GM12801 (cell line): ENCODE measurements around the gene KCNMB2.

Experiments used
- TF ChIP-seq, protein P1 (sequence below): IDR thresholded peaks from one replicate; pipeline ENCODE4 v1.5.1; 2011; ENCODE audit warnings: control low read depth; ENCODE audit not compliant: insufficient read length; ENCODE audit errors: extremely low read depth

The KCNMB2 gene

GRCh38 chr3:178732824-178733223, 196.6 kb downstream of the KCNMB2 start:
- TF ChIP-seq, protein P1, sequence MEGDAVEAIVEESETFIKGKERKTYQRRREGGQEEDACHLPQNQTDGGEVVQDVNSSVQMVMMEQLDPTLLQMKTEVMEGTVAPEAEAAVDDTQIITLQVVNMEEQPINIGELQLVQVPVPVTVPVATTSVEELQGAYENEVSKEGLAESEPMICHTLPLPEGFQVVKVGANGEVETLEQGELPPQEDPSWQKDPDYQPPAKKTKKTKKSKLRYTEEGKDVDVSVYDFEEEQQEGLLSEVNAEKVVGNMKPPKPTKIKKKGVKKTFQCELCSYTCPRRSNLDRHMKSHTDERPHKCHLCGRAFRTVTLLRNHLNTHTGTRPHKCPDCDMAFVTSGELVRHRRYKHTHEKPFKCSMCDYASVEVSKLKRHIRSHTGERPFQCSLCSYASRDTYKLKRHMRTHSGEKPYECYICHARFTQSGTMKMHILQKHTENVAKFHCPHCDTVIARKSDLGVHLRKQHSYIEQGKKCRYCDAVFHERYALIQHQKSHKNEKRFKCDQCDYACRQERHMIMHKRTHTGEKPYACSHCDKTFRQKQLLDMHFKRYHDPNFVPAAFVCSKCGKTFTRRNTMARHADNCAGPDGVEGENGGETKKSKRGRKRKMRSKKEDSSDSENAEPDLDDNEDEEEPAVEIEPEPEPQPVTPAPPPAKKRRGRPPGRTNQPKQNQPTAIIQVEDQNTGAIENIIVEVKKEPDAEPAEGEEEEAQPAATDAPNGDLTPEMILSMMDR = no peak

DNA sequence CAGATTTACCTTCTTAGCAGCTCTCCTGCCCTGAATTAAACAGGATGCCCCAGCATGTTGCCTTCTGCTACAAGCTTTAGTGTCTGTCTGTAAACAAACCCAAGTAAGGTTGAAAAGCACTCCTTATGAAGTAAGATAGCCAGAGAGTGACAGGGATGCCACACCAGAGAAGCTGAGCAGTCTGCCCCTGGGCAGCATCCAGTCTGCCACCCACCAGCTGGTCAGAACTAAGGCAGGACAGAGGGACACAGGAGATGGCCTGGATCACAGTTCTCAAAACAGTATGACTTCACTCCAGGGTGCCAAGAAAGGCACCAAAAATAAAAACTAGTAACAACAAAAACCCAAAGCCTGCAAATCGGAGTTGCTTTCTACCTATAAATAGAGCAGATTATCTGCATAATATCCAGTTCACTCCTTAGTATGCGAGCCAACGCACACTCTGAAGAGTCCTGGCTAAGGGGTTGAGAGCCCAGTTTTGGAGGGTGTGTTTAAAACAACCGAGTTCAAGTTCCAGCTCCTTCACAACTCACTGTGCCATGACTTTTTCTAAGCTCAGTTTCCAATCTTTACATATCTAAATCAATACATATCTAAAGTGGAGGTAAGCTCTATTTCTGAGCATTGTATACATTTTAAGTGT, 198.9 kb downstream of the KCNMB2 start:
- TF ChIP-seq, protein P1 = no peak

DNA sequence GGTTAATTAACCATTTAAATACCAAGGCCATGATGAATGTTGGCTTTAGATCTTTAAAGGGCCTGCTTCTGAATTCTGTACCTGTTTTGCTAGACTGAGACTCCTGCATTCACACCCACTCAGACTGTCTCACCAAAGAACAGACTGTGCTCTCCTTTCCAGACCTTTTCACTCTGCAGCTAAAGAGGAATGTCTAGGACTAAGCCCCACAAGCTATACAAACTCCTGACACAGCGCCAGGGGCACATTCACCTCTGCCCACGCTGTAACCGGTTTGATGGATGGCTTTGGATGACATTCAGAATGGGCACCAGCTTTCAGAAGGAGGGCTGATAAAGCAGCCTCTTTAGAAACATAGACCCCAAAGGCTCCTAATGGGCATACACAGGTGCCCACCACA, 200.1 kb downstream of the KCNMB2 start:
- TF ChIP-seq, protein P1 = no peak

DNA sequence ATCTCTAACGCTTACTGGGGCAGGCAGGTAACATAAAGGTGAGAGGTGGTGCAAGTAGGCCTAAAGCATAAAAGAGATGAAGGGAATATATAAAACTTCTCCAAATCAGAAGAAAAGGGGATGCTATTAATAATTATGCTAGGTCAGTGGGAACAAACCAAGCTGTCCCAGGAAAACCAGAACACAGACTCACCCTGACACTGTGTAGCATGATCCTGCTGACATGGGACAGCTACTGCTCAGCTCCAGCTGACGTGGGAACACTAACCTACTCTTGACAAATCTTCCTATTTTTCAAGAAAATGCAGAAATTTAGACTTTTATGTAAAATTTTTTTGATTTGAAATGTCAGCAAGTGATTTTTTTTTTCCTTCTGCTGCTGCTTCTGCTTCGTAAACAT, 203.5 kb downstream of the KCNMB2 start:
- TF ChIP-seq, protein P1 = no peak

DNA sequence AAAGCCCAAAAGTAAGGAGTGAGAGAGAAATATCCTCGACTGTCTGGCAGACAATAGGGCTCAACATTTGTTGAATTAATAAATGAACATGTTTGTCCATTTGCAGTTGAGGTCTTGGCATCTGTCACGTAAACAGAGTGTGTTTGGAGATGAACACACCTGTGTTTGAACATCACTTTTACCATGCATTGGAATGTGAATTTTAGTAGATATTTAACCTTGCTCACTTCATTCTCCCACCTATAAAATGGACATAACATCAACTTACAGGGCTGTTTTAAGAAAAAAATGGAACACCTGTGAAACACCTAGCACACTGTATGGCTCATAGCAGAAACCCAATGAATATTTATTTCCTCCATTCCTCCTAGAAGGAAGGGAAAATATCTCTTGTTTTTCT, 204.8 kb downstream of the KCNMB2 start:
- TF ChIP-seq, protein P1 = no peak

- TF ChIP-seq, protein P1 = no peak
Observed at GRCh38 chr3:178743297-178743696, 207.1 kb downstream of the KCNMB2 start.

DNA sequence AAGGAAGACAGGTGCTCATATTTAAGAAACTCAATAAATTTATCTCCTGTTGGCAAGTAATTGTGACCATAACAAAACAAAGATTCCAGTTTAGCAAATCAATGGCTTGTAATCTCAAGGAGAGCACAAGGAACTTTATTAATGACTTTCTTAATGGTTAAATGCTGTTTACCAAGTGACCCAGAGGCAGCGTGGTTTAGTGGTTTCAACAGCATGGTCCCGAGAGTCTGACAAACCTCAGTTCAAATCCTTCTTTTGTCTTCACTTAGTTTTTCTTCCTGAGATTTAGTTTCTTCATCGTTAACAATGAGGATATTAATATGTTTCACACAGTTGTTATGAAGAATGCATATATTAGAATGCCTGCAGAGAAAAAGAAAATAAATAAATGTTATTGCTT, 212.6 kb downstream of the KCNMB2 start:
- TF ChIP-seq, protein P1 = no peak

DNA sequence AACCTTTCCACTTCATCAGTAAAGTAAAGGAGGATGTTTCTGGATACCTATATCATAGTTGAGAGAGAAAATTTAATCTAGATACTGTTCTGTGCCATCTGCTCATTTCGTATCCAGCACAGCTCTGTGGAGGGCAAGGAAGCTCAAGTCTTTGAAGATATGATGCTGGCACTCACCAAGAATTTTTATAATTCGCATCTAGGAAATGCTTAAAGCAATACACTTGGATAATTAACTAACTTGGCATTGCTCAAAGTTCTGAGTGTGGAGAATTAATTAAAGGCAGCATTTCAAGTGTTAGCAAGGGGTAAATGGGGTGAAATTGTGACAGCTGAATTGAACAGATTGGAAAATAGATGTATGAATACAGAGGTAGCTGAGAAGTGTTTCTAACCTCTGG, 213.2 kb downstream of the KCNMB2 start:
- TF ChIP-seq, protein P1 = no peak
